Amygdala (tissue), 56 donors: ENCODE measurements around the gene KISS1R.
"Not testable (repeated sequence)": the region's sequence is repeated elsewhere in the genome, so short reads cannot be mapped to it uniquely, and the experiment has no call there.

Experiments
- DNase-seq, 56 donors: peaks; one replicate each; lab custom pipeline; 2025; lab: John Stamatoyannopoulos, UW

The KISS1R gene

DNA sequence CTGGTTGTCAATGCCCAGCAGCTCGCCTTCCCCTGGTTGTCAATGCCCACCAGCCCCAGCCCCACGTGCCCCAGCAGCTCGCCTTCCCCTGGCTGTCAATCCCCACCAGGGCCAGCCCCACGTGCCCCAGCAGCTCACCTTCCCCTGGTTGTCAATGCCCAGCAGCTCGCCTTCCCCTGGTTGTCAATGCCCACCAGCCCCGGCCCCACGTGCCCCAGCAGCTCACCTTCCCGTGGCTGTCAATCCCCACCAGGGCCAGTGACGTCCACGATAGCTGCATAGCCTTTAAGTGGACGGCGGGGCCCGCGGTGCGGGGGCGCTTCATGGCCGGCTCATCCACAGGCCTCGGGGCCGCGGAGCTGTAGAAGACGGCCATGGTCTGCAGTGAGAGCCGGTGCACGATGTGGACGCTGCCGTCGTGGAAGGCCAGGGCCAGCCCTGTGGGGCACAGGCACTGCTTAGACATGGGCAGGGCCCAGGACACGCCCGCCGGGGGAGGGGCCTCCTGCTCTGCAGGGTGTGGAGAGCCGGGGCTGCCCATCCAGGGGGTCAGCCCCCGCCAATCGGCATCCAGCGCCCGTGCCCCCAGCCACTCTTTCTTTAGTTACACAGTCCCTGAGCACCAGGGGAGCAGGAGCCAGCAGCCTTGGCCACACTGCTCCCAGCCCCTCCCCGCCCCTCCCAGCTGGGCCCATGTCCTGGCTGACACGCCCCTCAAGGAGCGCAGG is 37.3 kb upstream of the KISS1R start:
- DNase-seq: peak in 4 of 56 donors; percentile 6 to 24 (median 17)

DNA sequence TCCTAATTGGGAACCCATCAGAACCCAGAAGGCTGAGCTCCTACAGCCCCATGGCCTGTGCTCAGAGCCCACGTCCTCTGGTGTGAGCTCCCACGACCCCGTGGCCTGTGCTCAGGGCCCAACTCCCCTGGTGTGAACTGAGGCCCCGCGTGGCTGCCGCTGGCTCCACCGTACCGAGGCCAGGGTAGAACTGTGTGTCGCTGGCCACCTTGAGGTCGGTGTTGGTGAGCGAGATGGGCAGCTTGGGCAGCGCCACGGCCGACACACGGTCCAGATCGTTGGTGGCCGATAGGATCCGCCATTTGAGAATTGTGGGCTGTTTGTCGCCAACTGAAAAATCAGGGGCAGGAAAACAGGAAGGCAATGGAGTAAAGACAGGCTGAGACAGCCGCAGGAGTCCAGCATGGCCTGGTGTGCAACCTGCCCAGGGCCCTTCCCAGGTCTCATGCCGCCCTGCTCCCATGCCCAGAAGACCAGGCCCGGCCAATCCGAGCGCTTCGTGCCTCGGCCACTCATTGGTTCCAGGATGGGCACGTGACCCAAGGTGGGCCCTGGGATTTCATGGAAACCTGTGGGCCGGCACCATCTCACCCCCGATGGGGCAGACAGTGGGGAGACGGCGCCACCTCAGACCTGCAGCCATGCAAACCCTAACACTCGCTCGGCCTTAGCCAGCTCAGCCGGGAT is 35.6 kb upstream of the KISS1R start:
- no peak for DNase-seq

DNA sequence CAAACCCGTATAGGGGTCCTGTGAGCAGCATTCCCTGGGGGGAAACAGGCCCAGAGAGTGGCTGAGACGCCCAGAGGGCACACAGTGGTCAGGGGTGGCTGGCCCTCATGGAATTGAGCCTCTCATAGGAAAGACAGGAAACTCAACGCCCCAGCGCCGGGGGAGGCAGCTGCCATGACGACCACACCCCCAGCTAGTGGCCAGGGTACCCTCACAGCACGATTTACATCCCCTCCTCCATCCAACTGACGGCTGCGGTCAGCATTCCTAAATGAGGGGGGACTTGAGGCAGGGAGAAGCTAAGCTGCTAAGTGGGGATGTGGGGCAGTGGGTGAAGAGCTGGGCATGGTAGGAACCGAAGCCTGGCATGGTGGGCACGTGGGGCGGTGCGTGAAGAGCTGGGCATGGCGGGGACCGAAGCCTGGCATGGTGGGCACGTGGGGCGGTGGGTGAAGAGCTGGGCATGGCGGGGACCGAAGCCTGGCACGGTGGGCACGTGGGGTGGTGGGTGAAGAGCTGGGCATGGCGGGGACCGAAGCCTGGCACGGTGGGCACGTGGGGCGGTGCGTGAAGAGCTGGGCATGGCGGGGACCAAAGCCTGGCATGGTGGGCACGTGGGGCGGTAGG is 34.1 kb upstream of the KISS1R start:
- no peak for DNase-seq

DNA sequence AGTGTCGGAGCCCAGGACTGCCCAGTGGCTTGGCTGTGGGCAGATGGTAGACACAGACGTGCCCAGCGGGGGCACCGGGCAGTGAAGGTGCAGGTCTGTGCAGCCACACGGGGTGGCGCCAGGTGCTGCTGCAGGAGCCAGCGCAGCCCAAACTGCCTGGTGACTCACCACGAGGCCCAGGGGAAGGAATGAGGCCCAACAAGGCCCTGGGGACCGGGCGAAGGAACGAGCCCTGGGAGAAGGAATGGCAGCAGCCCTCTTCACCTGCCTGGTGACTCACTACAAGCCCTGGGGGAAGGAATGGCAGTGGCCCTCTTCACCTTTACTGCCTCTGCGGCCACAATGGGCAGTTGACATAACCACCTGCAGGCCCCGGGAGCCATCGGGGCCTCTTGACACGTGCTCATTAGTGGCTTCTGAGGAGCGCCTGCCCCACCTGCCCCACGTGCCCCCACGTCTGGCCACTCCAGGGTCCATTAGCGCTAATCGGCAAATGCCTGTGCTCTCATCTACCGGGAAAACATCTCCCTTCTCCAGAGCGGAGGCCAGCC is 33.4 kb upstream of the KISS1R start:
- DNase-seq: no peak

- no peak for DNase-seq
These were observed 32.5 kb upstream of the KISS1R start for GRCh38 chr19:884420-885211.

DNA sequence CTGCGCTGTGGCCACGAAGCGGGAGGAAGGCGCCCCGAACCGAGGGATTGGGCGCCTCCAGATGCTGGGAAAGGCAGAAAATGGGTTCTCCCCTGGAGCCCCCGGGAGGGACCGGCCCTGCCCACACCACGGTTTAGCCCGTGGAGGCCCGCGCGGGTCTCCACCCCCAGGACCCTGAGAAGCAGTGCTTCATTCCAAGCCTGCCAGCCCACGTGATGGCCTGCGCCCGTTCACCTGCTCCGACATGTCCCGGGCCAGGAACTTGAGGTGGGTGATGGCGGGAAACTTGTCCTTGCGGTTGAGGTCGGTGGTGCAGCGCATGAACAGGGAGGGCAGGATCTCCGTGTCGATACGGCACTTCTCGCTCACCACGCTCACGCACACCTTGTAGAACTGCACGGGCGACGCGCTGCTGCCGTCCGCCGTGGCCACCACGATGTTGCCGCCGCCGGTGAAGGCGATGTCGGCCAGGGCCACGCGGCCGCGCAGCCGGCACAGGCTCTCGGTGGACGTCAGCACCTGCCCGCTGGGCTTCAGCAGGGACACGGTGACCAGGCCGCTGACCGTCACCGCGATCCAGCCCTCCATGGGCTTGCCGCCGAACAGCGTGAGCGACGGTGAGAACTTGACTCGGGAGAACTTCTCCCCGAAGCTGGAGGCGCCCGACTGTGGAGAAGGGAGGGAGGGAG is 31.5 kb upstream of the KISS1R start:
- no peak for DNase-seq

DNA sequence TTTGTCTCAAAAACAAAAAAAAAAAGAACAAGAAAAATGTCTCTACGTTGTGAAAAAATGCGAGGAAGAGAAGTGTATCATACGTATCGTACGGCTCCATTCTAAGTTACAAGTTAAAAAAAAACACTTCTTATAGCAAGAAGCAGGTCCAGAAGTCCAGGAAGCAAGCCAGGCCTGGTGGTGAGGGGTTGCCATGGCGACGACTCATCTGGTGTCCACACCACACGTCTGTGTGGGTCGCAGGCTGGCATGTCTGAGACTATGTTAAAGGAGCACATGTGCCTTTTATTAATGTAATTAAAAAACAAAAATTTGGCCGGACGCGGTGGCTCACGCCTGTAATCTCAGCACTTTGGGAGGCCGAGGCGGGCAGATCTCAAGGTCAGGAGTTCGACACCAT is 30.1 kb upstream of the KISS1R start:
- peak in 10 of 56 donors; percentile 15 to 58 (median 26) for DNase-seq

- no peak for DNase-seq
These were observed 29.5 kb upstream of the KISS1R start for GRCh38 chr19:887599-887998.

GRCh38 chr19:888581-889385 is 28.4 kb upstream of the KISS1R start:
- DNase-seq: no peak

DNA sequence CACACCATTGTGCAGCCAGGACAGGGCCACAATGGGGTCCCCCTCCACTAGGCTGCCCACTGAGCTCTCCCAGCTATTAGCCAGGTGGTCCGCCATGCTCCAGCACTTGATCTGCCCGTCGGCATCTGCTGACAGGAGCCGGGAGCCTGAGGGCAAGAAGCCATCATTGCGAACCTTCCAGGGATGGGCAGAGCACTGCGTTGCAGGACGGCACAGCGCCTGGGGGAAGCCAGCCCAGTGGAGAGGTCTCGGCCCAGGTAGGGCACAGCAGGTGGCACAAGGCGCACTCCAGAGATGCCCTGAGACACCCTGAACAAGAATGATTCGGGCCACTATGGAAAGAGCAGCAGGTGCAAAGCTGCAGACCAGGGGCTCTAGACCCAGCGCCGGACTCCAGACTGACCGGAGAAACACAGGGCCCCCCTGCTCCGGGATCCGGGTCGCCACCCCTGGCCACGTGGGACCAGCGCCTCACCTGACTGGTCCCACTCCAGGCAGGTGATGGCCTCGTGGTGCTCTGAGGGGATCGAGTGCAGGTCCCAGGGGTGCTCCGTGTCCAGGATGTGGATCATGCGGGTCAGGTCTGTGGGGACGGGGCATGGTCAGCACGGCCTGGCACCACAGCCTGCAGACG is 27.4 kb upstream of the KISS1R start:
- no peak for DNase-seq

GRCh38 chr19:890831-891230 is 26.3 kb upstream of the KISS1R start:
- DNase-seq: no peak

DNA sequence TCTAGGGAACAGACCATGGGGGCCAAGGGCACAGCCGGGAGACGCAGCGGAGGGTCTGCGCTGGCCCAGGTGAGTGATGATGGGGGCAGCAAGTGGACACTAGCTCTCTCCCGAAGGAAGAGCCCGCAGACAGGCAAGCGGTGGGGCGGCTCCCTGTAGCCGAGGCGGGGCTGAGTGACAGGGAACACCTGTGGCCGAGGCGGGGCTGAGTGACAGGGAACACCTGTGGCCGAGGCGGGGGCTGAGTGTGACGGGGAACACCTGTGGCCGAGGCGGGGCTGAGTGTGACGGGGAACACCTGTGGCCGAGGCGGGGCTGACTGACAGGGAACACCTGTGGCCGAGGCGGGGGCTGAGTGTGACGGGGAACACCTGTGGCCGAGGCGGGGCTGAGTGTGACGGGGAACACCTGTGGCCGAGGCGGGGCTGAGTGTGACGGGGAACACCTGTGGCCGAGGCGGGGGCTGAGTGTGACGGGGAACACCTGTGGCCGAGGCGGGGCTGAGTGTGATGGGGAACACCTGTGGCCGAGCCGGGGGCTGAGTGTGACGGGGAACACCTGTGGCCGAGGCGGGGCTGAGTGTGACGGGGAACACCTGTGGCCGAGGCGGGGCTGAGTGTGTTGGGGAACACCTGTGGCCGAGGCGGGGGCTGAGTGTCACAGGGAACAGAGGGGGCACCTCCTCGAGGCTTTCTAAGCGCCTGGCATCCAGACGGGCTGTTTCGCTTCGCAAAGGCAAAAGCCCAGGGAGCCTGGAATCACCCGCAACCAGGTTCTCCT is 25.5 kb upstream of the KISS1R start:
- DNase-seq: not testable (repeated sequence)

DNA sequence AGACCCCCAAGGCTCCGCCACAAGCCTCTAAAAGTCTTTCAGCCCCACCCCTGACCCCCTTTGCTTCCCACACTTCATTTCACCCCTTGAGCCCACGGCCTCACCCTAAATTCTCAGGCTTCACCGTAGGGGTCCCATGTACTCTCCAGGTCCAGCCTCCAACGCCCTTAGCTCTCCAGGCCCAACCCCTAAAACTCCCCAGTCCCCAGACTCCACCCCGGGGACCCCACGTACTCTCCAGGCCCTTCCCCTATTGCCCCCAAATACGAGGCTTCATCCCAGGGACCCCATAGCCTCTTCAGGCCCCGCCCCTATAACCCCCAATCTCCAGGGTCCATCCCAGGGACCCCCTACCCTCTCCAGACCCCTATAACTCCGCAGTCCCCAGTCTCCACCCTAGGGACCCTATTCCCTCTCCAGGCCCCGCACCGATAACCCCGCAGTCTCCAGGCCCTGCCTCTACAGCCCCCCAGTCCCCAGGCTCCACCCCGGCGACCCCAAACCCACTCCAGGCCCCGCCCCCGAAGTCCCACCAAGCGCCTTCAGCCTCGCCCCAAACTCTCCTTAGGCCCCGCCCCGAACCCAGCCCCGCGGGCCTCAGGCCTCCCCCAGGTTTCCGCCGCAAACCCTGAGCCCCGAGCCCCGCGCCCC is 24.8 kb upstream of the KISS1R start:
- DNase-seq: peak in 1 of 56 donors; percentile 66

- DNase-seq: peak; percentile 33 to 94 (median 82)
These were observed 24.0 kb upstream of the KISS1R start, which contains the start of the genes MED16 and RNU6-9 for GRCh38 chr19:892894-893689. Gene MED16 (minus strand): TSS chr19:893187. CDS start chr19:891131, 2,056 bp downstream. Gene RNU6-9 (plus strand): TSS chr19:893484.

- no peak for DNase-seq
These were observed 20.7 kb upstream of the KISS1R start for GRCh38 chr19:896434-896833.

GRCh38 chr19:896999-897398 is 20.1 kb upstream of the KISS1R start:
- no peak for DNase-seq
